Measurements from ENCODE around the gene ADGRL1.
A peak's percentile ranks its signal among the peaks of the same experiment; 100 is the strongest.
"Not testable (repeated sequence)": the region's sequence is repeated elsewhere in the genome, so short reads cannot be mapped to it uniquely, and the experiment has no call there.

Gene ADGRL1

GRCh38 chr19:14218620-14219330, 12.8 kb upstream of the ADGRL1 start:
- no peak for DNase-seq (ENCODE audit: low read depth in 2 of 2)

DNA sequence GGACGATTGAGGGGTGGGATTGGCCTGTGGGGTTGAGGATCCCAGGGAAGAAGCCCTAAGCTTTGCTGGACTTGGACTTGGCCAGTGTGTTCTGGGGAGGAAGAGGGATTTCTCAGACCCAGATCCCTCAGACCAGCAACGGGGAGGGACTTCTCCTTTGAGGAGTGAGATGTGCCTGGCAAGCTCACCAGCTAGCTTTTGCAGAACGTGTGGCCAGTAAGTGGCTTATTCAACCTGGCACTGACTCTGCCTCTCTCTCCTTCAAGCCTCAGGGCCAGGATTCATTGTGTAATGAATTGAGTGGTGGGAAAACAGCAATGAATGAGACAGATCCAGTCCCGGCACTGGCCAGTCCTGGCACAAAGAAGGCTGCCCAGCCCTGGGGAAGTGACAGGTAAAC, 11.9 kb upstream of the ADGRL1 start:
- DNase-seq (ENCODE audit: low read depth in 2 of 2) = not testable (repeated sequence)

- DNase-seq (ENCODE audit: low read depth in 2 of 2) = no peak
Measured at GRCh38 chr19:14214580-14214979, 8.6 kb upstream of the ADGRL1 start.

- not testable (repeated sequence) for DNase-seq (ENCODE audit: low read depth in 2 of 2)
Measured at GRCh38 chr19:14210182-14210581, 4.2 kb upstream of the ADGRL1 start.

DNA sequence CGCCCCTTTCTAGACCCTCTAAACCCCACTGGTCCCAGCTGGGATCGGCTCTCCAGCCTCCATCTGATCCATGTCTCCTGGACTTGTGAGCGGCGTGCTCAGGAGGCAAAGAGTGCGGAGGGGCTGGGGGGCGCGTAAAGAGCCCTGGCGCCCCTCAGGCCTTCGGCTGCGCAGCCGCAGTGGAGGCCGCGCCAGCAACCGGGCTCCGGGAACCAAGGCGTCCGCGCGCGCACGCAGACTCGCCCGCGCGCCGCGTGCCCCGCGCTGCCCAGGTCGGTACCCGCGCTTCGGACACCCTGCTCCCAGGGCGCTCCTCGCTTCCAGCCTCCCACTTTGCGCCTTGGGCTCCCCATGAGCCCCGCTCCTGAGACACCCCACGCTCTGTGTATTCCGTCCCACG, 3.4 kb upstream of the ADGRL1 start:
- DNase-seq (ENCODE audit: low read depth in 2 of 2) = not testable (repeated sequence)

GRCh38 chr19:14208496-14208895, 2.5 kb upstream of the ADGRL1 start:
- DNase-seq (ENCODE audit: low read depth in 2 of 2) = not testable (repeated sequence)

DNA sequence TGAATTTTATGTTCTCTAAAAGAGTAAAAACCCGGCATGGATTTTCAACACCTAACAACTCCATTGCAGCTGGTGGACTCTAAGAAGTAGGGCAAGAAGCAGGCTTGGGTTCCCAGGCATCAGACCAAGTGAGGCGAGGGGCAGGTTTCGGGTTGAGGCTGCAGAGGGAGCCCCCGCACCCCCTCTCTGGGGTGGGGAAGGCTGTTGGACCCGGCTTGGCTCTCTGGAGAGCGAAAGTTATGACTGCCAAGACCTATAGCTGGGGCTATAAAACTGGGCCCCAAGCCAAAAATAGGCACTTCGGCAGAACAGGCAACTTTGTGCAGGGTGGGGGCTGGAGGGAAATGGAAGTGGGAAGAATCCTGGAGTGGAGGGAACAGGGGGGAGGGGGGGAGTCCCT, 1.8 kb upstream of the ADGRL1 start:
- DNase-seq (ENCODE audit: low read depth in 2 of 2) = not testable (repeated sequence)

GRCh38 chr19:14206737-14207726, 1.1 kb upstream of the ADGRL1 start:
- peak; percentile 74 to 77 for DNase-seq (ENCODE audit: low read depth in 2 of 2)

DNA sequence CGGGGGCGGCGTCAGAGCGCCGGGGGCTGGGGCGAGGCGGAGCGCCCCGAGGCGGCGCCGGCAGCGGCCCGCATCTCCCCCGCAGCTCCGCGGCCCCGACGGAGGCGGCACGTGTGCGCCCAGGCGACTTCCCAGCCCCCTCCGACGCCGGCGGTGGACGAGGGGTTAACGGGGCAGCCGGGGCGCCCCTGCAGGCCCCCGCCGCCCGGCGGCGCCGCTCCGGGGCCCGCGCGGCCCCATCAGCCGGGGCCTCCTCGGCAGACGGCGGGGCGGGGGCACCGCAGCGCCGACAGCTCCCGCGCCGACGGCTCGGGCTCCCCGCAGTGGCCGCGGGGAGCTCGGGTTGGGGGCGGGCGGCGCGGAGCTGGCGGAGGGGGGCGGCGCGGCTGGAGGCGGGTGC, 339 bp upstream of the ADGRL1 start:
- DNase-seq (ENCODE audit: low read depth in 2 of 2) = not testable (repeated sequence)

GRCh38 chr19:14204676-14205451, 1.1 kb downstream of the ADGRL1 start:
- not testable (repeated sequence) for DNase-seq (ENCODE audit: low read depth in 2 of 2)

GRCh38 chr19:14204219-14204618, 1.8 kb downstream of the ADGRL1 start:
- not testable (repeated sequence) for DNase-seq (ENCODE audit: low read depth in 2 of 2)

DNA sequence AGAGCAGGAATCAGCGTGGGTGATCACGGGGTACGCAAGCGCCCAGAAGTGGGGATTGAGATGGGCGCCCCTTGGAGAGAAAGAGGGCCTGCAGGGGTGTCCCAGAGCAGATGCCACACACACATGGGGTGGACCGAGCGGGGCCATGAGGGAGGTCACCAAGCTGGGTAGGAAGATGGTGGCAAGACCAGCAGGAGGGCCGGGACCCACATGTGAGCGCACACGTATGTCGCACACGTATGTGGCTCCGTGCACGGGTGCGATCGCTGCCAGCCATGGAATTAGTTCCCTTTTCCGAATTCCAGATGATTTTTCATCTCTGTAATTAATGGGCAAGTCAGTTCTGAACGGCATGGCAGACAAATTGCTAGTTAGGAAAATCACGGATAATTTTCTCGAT, 2.2 kb downstream of the ADGRL1 start:
- not testable (repeated sequence) for DNase-seq (ENCODE audit: low read depth in 2 of 2)

DNA sequence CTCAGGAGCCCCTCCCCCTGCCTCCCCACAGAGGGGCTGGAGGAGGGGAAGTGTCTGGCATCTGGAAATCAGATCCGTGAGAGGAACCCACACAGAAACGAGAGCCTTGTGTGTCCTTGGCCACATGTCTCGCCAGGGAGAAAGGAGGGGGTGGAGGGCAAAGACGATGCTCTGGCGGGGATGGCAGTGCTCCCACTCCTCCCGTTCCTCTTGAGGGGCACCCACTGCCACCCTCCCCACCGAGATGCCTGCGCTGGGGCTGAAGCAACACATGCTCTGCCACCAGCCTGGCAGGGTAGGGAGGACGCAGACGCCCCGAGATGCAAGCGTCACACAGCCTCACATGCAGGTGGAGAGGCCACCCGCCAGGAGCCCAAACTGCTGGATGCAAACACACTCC, 2.8 kb downstream of the ADGRL1 start:
- DNase-seq (ENCODE audit: low read depth in 2 of 2) = no peak

GRCh38 chr19:14201481-14201880, 4.5 kb downstream of the ADGRL1 start:
- not testable (repeated sequence) for DNase-seq (ENCODE audit: low read depth in 2 of 2)

DNA sequence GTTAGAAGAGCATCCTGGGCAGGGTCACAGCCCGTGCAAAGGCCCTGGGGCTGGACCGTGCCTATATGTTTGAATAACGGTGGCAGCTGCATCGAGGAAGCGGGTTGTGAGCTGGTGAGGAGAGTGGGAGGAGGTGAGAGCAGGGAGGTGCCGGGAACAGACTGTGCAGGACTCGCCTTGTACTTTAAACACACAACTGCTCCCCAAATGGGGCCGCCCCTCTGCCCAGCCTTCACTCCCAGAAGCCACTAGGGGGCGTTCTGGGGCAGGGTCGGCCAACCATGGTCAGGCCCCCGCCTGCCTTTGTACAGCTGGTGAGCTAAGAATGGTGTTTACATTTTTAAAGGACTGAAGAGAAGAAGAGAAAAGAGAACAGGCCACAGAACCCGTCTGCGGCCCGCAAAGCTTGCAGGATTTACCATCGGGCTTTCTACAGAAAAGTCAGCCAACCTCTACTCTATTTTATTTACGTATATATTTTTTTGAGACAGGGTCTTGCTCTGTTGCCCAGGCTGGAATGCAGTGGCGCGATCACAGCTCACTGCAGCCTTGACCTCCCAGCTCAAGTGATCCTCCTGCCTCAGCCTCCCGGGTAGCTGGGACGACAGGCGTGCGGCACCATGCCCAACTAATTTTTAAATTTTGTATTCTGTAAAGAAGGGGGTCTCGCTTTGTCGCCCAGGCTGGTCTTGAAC, 5.7 kb downstream of the ADGRL1 start:
- DNase-seq (ENCODE audit: low read depth in 2 of 2) = peak; percentile 44 to 46

DNA sequence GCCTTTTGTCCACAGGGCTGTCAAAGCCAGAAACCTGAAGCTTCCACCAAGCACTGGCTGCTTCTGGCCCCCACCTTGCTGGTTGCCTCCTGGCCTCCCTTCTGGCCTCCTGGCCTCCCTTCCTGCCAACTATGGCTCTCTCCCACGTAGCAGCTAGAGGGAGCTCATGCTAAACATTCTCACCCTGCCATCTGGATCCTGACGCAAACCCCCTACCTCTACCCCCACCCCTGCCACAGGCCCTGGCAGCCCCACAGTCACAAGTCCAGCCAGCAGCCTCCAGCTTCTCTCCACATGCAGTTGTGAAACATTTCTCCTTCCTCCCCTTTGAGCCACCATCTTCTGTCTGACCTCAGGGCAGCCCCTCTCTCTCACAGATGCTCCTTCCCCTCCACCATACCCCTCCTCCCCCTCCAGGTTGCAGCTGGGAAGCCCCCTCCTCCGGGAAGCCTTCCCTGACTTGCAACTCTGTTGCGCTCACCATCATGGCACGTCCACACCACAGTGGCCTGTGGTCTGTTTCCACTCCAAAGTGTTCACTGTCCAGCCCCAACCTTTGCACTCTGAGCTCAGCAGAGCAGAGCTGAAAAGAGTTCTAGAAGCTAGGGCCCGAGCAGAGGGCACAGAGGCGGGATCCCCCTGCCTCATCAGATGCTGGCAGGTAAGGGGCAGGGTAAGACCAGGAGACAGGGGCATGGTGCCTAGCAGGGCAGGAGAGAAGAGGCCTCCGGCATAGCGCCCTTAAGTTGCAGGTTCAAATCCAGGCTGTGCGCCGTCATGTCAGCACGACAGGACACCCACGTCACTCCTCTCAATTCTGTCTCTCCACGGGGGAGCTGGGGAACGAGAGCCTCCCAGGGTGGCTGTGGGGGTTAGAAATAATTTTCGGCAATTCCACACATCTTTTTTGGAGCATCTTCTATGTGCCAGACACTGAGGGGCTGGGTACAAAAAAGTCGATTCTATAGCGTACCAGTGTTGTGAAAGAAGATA, 7.3 kb downstream of the ADGRL1 start:
- DNase-seq (ENCODE audit: low read depth in 2 of 2) = no peak

DNA sequence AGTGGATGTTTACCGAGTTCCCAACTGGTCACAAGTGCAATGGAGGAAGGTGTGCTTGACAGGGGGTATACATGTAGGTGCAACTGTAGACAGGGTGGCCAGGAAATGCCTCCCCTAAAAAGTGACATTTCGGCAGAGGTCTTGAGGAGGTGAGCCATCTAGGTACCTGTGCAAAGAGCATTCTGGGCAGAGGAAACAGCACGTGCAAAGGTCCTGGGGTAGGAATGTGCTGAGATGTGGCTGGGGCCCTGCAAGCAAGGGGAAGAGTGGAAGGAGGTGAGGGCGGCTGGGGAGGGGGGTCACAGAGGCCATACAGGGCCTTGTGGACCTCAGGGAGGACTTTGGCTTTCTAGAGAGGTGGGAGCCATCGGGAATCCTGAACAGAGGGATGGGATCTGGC, 8.1 kb downstream of the ADGRL1 start:
- no peak for DNase-seq (ENCODE audit: low read depth in 2 of 2)

DNA sequence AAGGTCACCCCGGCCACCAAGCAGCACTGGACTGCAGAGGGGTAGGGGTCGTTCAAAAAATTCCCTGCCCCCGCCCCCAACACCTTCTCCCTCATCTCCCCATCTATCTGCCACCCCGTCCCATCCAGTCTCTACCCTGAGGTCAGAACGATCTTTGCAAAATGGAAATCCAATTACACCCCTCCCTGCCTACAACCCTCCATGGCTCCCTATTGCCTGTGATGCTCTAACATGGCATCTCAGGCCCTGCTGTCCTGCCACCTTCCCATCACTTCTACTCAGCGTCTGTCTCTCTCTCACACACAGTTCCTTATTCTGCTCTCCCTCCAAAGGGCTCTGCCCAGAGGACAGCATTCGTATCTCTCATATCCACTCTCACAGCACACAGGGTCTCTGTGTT, 8.7 kb downstream of the ADGRL1 start:
- not testable (repeated sequence) for DNase-seq (ENCODE audit: low read depth in 2 of 2)

- peak; percentile 71 to 81 for DNase-seq (ENCODE audit: low read depth in 2 of 2)
Measured at GRCh38 chr19:14196105-14196504, 9.9 kb downstream of the ADGRL1 start.

DNA sequence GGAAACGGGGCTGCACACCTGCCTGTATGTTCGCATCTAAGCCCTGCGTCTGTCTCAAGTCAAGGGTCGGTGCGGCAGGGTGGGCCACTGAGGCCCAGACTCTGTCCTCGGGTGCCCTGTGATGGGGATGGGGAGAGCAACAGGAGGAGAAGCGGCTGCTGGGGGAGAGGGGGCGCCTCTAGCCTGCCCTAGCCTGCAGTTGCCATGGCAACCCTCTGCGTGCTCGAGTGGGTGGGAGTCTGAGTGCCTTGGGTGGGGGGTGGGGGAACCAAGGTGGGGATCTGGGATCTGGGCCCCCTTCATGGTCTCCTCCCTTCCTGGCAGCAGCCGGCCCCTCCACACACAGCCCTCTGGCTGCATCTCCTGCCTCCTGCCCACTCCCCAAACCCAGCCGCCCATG, 10.8 kb downstream of the ADGRL1 start:
- DNase-seq (ENCODE audit: low read depth in 2 of 2) = not testable (repeated sequence)
